Neutrophil (primary cell): ENCODE data around the gene ABHD4.
"Not testable (repeated sequence)": the region's sequence is repeated elsewhere in the genome, so short reads cannot be mapped to it uniquely, and the experiment has no call there.

ENCODE experiments used
- H3K27ac ChIP-seq: fragments of 200-600 bp; sonication (generic); 2 replicates; pipeline ENCODE4 v1.5.1; 2016; ENCODE audit warnings: mild to moderate bottlenecking, moderate library complexity
- H3K27me3 ChIP-seq: fragments of 200-600 bp; sonication (generic); 2 replicates; pipeline ENCODE4 v1.6.0; 2016; ENCODE audit warnings: mild to moderate bottlenecking
- H3K36me3 ChIP-seq: fragments of 200-600 bp; sonication (generic); 2 replicates; pipeline ENCODE4 v1.5.1; 2017
- H3K4me1 ChIP-seq, 2 experiments: fragments of 200-600 bp in 1 of 2; sonication (generic) in 1 of 2; 1 replicate in 1 of 2; 2 replicates in 1 of 2; pipeline versions ENCODE4 v1.5.1 to v1.6.1; 2013 to 2016; ENCODE audit warnings: low read depth in 1 of 2, low read length in 1 of 2, mild to moderate bottlenecking in 1 of 2, moderate library complexity in 1 of 2; ENCODE audit not compliant: control insufficient read depth in 1 of 2, insufficient read depth in 1 of 2
- H3K4me3 ChIP-seq, 2 experiments: fragments of 200-600 bp in 1 of 2; sonication (generic) in 1 of 2; 1 replicate in 1 of 2; 2 replicates in 1 of 2; pipeline ENCODE4 v1.5.1; 2013 to 2016; ENCODE audit warnings: low read depth in 1 of 2, low read length in 1 of 2, mild to moderate bottlenecking in 1 of 2, moderate library complexity in 1 of 2
- H3K9me3 ChIP-seq: fragments of 200-600 bp; sonication (generic); 2 replicates; pipeline ENCODE4 v1.5.1; 2016
- TF ChIP-seq, protein P1 (sequence below): fragments of 200-600 bp; sonication (generic); IDR thresholded peaks from 2 replicates; pipeline ENCODE4 v1.5.1; 2016; ENCODE audit warnings: antibody characterized with exemption

Gene ABHD4

DNA sequence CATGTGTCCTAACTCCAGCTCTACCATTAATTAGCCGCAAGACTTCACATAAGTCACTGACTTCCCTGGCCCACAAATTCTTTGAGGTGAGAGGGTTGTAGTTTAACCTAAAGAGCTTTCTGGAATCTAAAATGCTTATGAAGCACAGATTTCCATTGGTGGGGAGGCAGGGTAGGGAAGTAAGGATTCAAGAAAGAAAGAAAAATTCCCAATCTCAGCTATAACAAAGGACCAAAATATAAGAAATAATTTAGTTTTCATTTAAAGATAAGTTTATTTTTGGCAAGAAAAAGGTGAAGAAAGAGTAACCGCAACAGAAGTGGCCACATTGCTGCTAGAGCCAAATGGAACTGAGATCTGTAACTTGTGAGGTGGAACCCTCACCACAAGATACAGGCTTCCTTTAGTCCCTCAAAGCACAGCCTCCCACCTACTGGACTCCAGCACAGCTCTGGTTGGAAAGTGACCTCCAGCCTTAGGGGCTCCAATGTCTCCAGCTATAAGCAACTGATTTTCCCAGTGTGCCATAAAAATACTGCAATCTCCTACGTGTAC lies 32.6 kb upstream of the ABHD4 start:
- Histone ChIP-seq H3K9me3 (no peaks in the 10 kb centered on the region), H3K36me3 (peaks cover 23% of the 10 kb centered on the region), H3K4me1 (peaks cover 8 to 21% of the 10 kb centered on the region in 2 experiments), H3K27ac (no peak overlapping the region), H3K27me3 (no peaks in the 10 kb centered on the region), H3K4me3 (no peak overlapping the region)
- TF ChIP-seq, protein P1, sequence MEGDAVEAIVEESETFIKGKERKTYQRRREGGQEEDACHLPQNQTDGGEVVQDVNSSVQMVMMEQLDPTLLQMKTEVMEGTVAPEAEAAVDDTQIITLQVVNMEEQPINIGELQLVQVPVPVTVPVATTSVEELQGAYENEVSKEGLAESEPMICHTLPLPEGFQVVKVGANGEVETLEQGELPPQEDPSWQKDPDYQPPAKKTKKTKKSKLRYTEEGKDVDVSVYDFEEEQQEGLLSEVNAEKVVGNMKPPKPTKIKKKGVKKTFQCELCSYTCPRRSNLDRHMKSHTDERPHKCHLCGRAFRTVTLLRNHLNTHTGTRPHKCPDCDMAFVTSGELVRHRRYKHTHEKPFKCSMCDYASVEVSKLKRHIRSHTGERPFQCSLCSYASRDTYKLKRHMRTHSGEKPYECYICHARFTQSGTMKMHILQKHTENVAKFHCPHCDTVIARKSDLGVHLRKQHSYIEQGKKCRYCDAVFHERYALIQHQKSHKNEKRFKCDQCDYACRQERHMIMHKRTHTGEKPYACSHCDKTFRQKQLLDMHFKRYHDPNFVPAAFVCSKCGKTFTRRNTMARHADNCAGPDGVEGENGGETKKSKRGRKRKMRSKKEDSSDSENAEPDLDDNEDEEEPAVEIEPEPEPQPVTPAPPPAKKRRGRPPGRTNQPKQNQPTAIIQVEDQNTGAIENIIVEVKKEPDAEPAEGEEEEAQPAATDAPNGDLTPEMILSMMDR = no peak

GRCh38 chr14:22566266-22566665 lies 31.8 kb upstream of the ABHD4 start:
- not testable (repeated sequence) for H3K4me3 ChIP-seq, H3K27me3 ChIP-seq, H3K27ac ChIP-seq, H3K9me3 ChIP-seq
- Histone ChIP-seq H3K4me1 (peaks cover 8 to 23% of the 10 kb centered on the region in 2 experiments), H3K36me3 (peaks cover 23% of the 10 kb centered on the region)

DNA sequence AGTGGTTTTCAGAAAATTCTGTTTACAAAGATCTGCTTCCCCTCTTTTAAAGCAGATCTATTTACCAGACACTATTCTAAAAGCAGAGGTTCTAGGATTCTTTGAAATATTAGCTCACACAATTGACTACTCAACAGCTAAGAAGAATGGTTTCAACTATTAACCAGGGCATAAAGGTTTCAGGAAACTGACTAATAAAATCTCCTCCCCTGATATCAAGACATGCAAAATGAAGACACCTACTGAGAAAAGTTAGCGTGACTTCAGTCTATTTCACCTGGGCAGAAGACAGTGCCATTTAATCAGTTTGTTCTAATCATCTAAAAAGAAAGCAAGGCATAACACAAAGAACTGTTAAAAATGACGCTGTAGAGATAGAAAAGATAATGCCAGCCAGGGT lies 31.3 kb upstream of the ABHD4 start:
- Histone ChIP-seq H3K36me3 (peaks cover 26% of the 10 kb centered on the region), H3K4me1 (peaks cover 3 to 18% of the 10 kb centered on the region in 2 experiments), H3K27ac (no peak overlapping the region), H3K9me3 (no peaks in the 10 kb centered on the region), H3K27me3 (no peaks in the 10 kb centered on the region), H3K4me3 (no peak overlapping the region)
- TF ChIP-seq, protein P1 = no peak

GRCh38 chr14:22567437-22567836 lies 30.7 kb upstream of the ABHD4 start:
- no peaks in the 10 kb centered on the region for H3K27me3 ChIP-seq
- H3K36me3 ChIP-seq = peaks cover 32% of the 10 kb centered on the region
- peaks cover 0 to 15% of the 10 kb centered on the region in 2 experiments for H3K4me1 ChIP-seq
- no peaks in the 10 kb centered on the region for H3K9me3 ChIP-seq
- no peak overlapping the region for H3K4me3 ChIP-seq
- TF ChIP-seq, protein P1 = no peak
- no peak overlapping the region for H3K27ac ChIP-seq

DNA sequence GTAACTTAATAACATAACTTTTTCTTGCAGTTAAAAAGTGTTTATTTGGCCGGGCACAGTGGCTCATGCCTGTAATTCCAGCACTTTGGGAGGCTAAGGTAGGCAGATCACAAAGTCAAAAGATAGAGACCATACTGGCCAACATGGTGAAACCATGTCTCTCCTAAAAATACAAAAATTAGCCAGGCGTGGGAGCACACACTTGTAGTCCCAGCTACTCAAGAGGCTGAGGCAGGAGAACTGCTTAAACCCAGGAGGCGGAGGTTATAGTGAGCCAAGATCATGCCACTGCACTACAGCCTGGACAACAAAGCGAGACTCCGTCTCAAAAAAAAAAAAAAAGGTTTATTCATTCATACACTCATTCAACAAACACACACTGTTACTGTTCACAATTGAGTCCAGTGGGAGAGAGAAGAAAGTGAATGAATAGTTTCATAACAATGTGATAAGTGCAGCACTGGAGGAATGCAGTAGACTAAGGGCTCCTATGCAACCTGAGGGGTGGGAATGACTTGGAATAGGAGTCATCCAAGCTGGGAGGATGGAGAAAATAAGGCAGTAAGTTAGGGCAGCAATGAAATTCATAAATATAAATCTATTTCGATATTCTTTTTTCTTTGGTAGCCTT lies 28.9 kb upstream of the ABHD4 start:
- H3K27ac ChIP-seq = no peak overlapping the region

GRCh38 chr14:22569737-22570131 lies 28.4 kb upstream of the ABHD4 start:
- TF ChIP-seq, protein P1 = no peak
- no peak overlapping the region for H3K27ac ChIP-seq
- H3K36me3 ChIP-seq = peaks cover 37% of the 10 kb centered on the region
- no peaks in the 10 kb centered on the region for H3K27me3 ChIP-seq
- no peaks in the 10 kb centered on the region for H3K9me3 ChIP-seq
- H3K4me1 ChIP-seq = peaks cover 0 to 8% of the 10 kb centered on the region in 2 experiments
- H3K4me3 ChIP-seq = no peak overlapping the region

More for the DNA sequence above, 28.9 kb upstream of the ABHD4 start:
- Histone ChIP-seq H3K9me3 (no peaks in the 10 kb centered on the region), H3K4me3 (no peak overlapping the region), H3K27me3 (no peaks in the 10 kb centered on the region), H3K4me1 (peaks cover 0 to 13% of the 10 kb centered on the region in 2 experiments), H3K36me3 (peaks cover 37% of the 10 kb centered on the region)
- TF ChIP-seq, protein P1 = no peak
